GM18870 (cell line): ENCODE results near the gene HES2.
"Not testable (repeated sequence)": the region's sequence is repeated elsewhere in the genome, so short reads cannot be mapped to it uniquely, and the experiment has no call there.

Experiments used
- ATAC-seq: cut with Tn5 transposase; IDR thresholded peaks from one replicate; pipeline ENCODE4 v1.9.1; 2021; ENCODE audit warnings: moderate library complexity; ENCODE audit not compliant: unreplicated experiment

HES2 gene, protein sequence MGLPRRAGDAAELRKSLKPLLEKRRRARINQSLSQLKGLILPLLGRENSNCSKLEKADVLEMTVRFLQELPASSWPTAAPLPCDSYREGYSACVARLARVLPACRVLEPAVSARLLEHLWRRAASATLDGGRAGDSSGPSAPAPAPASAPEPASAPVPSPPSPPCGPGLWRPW

DNA sequence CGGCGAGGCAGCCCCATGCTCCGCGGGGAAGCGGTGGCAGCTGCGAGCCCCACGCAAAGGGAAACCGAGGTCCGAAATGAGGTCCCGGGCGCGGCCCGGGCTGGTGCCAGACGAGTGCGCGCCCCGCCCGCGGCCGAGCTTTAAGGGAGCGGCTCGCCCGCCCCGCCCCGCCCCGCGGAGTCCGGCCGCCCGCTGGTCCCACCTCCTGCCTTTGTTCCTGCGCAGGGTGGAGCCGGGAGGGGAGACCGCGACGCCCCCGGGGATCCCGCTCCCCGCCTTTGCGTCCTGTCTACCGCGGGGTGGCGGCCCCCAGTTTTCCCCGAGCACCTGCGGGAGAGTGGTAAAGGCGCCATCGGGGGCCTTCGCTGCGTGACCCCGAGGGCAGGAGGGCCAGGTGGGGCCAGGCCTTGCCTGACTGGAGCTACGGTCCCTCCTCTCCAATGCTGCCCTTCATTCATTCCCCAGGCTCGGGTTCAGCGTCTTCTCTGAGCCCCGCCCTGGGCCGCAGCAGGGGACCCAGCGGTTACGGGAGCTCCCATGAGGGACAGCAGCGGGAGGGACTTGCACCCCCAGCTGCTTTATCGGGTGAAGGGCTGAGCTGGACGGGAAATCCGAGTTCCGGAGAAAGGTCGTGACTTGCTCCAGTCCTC lies at the start of gene HES2:
HES2 (minus strand) TSS at position 116 of the 650 bp plus-strand sequence; CDS start at position 17, 99 bp downstream.
- ATAC-seq, result no peak

DNA sequence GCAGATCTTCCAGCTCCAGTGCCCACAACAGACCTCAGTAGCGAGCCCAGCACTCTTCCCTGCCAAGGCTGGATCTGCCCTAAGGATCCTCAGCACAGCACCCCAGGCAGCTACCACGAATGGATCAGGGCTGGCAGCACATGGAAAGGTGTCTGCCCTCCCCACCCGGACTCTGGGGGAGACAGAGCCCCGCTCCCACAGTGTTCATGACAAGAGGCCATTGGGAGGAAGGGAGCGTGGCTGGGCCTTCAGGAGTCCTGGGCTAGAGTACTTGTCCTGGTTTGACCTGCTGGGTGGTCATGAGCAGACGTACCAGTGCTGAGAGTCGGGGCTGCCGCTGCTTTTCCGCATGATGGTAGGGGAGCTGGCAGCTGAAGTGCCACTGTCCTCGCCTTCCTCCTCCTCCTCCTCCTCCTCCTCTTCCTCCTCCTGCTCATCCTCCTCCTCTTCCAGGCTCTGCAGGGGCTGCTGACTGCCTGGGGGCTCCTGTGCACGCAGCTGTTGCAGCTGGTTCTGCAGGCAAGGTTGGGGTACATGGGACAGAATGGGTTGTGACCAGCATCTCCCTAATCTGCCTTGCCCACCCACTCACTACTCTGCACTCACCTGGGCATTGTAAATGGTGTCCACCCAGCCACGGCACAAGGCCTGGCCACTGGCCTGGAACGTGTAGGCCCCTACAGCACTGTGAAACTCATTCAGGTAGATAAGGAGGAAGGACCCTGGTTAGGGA lies 49.2 kb upstream of the HES2 start:
- ATAC-seq, result no peak

DNA sequence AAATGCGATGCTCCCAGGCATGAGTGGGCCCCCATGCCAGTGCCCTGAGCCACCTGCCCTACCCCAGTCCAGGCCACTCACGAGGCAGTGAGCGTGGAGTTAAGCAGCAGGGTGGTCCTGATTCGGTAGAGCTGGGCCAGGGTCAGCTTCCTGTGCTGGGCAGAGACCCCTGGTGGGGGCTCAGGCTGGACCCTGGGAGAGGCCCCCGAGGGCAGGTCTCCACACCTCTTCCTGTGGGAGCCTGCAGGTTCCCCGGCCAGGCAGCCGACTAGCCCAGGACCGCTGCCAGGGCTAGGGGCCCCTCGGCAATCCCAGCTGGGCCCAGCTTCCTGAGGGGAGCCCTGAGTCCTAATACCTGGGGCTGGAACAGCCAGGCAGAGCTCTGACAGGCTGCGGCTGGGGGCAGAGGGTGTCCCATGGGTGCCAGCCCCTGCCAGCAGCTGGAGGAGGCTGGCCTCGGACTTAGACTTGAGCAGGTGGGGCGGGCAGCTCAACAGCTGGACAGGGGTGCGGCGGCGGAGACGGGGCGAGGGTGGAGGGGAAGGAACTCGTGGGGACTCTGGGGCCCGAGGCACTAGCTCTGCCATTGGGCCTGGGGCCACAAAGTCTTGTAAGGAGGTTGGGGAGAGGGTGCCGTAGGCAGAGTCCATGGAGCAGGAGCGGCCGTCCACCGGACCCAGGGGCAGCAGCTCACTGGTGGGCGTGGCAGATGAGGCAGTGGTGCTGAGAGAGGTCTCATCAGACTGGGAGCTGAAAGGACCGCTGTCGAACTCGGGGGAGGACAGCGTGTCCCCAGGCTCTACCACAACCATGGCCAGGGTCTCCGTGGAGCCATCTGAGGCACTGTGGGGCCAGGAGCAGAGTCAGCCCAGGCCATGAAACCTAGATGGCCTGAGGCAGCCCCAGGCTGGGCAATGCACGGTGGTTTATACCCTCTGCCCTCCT lies 48.3 kb upstream of the HES2 start:
- ATAC-seq, result no peak

DNA sequence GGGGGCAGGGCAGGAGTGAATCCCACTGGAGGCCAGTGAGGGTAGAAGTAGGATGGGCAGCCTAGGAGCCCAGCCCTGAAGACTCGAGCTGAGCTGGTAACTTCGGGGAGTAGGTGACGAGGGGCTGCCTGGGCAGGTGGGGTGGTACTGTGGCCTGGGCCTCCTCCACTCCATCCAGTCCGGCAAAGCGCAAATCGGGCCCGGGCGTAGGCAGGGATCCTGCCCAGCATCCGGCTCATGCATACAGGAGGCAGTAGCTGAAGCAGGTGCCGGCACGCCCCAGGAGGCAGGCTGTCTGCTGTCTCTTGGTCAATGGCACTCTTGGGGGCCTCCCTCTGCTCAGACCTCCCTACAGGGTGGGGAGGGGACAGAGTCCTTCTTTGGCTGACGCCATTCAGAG lies 47.5 kb upstream of the HES2 start:
- ATAC-seq, result no peak

DNA sequence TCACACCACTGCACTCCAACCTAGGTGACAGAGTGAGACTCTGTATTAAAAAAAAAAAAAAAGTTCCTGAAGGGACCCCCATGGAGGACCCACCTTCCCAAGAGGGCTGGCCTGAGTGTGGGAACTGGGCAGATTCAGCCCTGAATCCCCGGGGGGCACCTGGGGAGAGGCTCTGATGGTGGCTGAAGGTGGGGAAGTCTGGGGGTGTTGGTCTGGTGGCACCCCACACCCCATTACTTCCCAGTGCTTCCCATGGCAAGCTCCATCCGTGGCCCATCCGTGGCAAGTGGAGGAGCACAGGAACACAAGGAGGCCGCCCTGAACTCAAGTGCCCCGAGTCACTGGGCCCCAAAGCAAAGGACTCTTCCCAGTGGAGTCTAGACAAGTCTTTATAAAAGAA lies 47.0 kb upstream of the HES2 start:
- no peak for ATAC-seq

DNA sequence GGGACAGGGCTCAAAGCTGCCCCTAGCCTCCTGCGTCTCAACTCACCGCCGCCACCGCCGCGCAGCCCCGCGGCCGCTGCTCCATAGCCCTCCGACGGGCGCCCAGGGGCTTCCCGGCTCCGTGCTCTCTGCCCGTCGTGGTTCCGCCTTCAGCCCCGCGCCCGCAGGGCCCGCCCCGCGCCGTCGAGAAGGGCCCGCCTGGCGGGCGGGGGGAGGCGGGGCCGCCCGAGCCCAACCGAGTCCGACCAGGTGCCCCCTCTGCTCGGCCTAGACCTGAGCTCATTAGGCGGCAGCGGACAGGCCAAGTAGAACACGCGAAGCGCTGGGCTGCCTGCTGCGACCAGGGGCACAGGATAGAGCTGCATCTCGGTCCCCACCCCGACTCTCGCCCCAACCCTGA lies 46.3 kb upstream of the HES2 start, which contains the start of gene TNFRSF25:
TNFRSF25 (minus strand) TSS at position 151 of the 400 bp plus-strand sequence; CDS start at position 85, 66 bp downstream.
- ATAC-seq, result no peak

DNA sequence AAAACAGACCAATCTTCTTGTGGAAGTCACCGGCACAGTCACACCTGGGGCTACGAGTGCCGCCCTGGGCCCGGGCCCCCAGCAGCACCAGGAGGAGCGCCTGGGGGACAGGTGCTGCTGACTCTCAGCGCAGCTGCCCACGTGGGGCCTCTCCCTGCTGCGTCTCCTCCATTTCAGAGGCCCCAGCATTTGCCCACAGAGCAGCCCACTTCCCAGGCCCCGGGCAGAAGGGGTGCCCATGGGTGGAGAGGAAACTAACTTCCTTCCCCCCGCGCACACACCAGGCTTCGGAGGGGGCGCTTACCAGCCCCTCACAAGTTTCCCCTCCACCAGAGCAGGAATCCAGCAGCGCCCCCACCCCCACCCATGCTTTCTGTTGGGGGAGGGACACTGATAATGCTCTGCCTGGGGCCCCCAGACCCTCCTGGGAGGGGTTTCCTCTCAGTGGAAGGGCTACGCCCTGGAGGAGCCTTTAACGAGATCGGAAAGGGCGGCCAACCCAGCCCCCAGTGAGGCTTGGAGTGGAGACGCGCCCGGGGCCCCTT lies 45.8 kb upstream of the HES2 start:
- ATAC-seq, result no peak

DNA sequence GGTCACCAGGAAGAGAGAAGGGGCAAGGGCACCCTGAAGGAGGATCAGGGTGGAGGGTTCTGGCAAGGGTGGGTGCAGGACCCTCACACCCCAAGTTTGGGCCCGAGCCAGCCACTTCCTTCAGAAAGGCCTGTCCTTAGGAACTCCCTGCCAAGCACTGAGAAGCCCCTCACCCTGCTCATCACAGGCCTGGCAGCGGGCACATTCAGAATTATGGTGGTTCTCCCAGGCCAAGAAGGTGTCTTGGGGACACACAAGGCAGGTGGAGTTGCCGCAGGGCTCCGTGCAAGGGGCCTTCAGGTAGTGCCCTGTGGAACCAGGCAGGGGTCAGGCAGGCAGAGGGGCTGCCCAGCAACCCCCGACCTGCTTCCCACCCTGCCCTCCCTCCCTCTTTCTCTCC lies 45.2 kb upstream of the HES2 start:
- ATAC-seq, result no peak

DNA sequence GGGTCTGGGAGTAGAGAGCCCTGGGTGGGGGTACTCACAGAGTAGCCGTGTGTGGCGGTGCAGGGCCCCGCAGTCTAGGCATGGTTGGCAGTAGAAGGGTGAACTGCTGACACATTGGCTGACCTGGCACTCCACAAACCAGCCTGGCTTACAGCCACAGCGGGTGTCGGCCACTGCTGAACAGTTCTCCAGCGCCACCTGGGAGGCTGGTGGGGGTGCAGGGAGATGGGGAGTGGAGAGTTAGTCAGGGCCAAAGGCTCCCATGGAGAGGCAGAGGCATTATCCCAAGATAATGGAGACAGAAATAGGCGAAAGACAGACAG lies 44.8 kb upstream of the HES2 start:
- ATAC-seq, result no peak

DNA sequence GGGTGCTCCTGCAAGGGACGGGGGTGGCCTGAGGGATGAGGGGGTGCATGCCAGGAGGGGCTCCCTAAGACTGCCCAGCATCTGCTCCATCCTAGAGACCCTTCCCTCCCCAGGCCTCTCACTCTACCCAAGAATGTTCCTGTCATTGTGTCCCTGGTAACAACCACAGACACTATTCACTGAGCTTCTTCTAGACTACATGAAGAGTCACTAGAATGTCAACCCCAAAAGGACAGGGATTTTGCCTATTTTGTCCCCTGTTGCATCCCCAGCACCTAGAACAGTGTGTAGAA lies 43.3 kb upstream of the HES2 start:
- no peak for ATAC-seq

DNA sequence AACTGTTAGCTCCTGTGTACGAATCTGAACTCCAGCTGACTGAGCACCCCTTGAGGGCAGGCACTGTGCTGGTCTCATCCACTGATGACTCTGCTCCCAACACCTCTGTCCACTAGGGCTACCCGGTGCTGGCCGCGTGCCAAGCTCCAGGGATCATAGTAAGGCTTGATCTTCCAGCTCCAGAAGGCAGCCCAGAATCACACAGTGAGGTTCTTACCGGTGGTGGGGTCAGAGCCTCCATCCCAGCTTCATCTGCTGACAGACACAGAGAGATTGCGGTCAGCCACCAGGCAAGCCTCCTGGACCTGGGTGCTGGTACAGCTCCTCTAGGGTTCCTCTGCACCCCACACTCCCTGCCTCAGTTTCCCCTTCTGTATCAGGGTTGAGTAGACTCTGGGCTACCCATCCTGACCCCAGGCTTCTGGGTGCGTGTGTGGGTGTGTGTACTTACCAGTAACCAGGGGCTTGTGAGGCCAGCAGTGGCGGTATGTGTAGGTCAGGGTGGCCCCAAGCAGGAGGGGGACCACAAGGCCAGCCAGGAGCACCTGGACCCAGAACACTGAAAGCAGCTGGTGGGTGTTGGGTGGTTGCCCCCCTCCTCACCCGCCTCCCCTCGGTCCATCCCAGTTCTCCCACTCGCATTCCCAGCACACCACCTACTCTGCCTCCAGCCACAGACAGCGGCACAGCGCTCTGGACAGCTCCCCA lies 42.8 kb upstream of the HES2 start:
- ATAC-seq, result no peak

DNA sequence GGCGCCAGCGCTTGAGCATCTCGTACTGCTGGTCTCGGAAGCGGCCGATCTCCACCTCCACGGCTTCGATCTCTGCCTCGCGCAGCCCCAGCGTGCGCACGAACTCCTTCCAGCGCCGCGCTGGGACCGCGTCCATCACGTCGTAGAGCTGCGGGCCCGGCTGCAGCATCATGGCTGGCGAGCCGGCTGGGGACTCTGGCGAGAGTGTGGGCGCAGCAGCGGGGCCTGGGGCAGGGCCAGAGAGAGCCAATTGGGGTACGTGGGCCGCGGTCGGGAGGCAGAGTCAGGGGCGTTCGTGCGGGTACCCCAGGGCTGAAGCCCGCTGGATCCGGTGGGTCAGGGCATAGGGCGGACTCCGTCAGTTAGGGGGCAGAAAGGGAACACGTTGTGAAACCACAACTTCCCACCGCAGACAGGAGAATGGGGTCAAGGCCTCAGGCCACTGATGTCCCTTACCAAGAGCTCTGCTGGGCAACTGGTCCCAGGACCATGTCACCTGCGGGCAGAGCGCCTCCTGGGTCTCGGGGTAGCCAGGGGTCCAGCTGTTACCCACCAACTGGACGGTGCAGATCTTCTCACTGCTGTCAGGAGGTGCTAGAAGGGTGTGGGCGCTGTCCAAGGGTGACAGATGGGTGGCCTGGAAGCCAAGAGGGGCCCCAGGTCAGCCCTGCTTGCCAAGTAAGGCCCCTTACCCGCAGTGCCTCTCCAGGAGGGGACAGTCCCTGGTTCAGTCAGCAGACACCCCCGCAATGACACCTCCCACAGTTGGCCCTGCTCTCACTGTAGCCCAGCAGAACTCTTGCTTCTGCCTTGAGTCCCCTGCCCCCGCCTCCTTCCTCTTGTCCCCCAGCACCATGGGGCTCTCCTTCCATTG lies 42.1 kb upstream of the HES2 start:
- no peak for ATAC-seq

DNA sequence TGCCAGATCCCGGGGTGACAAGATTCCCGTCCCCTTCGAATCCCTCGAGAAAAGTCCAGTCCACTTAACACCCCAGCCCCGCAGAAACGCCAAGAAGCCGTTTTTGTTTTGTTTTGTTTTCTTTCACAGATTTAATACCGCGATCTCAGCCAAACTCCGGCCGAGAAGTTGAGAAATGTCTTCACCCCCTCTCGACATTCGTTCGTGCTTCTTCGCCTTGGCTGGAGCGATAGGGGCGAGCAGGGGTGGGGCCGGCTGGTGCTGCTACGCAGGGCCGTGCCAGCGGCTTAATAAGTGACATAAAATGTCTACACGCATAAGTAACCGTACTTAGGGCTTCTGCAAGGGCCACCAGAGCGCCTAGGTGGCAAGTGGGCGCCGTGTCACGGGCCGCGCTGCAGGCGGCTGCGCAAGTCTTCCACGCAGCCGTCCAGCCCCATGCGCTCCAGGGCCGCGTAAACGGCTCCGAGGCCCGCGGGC lies 41.4 kb upstream of the HES2 start:
- ATAC-seq, result no peak

DNA sequence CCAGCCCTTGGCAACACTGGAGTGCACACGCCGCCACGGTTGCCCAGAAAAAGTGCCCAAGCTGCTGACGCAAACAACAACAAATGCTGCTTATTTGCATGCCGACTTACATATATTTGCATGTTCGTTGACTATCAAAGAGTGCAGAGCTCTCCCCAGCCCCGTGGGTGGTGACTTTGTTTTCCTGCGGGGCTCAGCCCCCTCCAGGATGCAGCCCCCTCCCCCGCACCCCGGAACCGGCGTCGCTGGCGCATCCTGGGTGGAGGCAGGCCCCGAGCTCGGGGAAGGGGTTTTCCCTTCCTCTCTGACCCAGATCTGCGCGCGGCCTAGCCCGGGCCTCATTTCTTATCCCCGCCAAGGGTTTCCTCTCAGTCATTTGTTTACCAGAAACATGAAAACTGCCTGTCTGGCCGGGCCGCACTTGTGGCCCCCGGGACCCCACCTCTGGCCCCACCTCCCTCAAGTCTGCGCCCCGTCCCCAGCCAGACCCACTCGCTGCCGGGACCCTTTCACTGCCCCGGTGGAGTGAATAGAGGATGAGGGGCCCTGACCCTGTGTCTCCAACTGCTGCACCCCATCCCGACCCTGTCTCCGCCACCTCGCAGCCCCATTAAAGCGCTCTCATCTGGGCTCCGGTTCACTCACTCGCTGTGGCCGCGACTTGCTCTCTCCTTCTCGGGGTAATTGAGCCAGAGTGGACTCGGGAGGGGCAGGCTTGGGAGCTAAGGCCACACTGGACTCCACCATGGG lies 40.8 kb upstream of the HES2 start:
- ATAC-seq, result no peak

DNA sequence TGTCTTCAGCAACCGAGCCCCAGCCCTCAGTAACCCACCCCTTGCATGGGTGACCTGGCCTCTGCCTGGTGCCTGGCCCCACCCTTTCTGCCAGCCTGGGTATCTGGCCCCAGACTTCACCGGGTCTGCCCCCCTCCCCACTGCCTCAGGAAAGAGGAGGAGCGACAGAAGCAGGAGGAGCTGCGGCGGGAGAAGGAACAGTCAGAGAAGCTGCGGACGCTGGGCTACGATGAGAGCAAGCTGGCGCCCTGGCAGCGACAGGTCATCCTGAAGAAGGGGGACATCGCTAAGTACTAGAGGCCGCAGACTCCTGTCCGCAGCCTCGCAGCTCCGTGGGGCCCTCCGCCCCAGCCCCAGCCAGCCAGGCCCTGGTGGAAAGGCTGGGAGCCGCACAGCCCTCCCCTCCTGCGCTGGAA lies 40.1 kb upstream of the HES2 start:
- ATAC-seq, result no peak

DNA sequence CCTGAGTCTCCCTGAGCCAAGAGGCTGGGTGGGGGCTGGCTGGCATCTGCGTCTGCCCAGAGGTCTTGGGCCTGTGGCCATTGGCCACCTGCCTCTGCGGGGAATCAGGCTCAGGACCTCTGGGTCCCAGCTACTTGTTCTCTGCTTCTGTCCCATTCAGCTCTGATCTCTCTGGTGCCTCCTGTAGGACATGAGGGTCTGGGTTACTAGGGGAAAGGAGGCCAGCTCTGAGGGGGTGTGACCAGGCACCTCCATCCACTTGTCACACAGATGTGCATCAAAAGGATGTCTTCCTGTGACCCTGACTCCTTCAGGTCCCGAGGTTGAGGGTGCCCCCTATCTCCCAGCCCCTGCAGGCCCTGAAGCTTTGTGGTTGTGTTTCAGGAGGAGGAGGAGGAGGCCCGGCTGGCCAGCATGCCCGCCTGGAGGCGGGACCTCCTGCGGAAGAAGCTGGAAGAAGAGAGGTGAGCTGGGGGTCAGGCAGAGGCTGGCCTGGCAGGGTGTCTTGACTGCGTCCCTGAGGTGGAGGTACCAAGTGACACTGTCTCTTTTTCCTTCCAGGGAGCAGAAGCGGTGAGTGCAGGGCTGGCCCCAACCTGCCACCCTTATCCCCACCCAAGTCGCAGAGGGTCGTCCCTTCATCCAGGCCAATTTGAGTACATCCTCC lies 37.2 kb upstream of the HES2 start:
- ATAC-seq, result no peak

DNA sequence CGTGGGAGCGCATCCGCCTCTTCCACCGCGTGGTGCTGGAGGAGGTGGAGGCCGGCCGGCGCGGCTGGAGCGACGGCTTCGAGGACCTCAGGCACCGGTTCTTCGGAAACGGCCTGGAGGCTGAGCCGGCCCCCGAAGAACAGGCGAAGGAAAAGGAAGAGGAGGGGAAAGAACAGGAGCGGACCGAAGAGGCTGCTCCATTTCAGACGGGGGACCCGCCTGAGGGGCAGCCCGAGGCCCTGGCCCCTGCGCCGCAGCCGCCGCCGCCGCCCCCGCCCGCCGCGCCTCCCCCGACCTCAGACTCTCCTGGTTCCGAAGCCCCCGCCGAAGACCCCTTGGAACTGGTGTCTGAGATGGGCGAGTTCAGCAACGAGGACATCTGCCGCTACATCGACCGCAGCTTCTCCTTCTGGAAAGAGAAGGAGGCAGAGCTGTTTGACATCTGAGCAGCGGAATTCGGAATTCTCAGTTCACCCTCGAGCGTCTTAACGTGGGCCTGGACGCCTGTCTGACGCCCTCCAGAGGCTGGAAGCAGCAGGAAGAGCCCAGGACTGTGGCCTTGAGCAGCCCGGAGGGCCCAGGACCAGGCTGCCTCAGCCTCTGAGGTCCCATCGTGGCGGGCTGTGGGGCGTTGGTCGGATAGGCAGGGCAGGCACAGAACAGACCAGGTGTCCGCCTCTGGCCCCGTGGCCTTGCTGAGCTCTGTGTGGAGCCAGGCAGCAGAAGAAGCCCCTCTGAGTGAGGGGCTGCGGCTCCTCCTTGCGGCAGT lies 36.2 kb upstream of the HES2 start:
- ATAC-seq, result not testable (repeated sequence)
